NK-92 (cell line): ENCODE data around the gene TAF5L.
"Not testable (repeated sequence)": the region's sequence is repeated elsewhere in the genome, so short reads cannot be mapped to it uniquely, and the experiment has no call there.

Source experiments
- DNase-seq: peaks from one replicate; lab custom pipeline; 2025; ENCODE audit not compliant: unreplicated experiment; lab: John Stamatoyannopoulos, UW

TAF5L gene

GRCh38 chr1:229570891-229571516, 54.9 kb downstream of the TAF5L start:
- no peak for DNase-seq

GRCh38 chr1:229570305-229570704, 55.6 kb downstream of the TAF5L start:
- DNase-seq: no peak

GRCh38 chr1:229567109-229567868, 58.6 kb downstream of the TAF5L start:
- no peak for DNase-seq

- no peak for DNase-seq
Measured at GRCh38 chr1:229563701-229564100, 62.2 kb downstream of the TAF5L start.

- DNase-seq: no peak
Measured at GRCh38 chr1:229563241-229563640, 62.7 kb downstream of the TAF5L start.

- DNase-seq: no peak
Measured at GRCh38 chr1:229562686-229563085, 63.2 kb downstream of the TAF5L start.

- DNase-seq: no peak
Measured at GRCh38 chr1:229561141-229561540, 64.8 kb downstream of the TAF5L start.

- not testable (repeated sequence) for DNase-seq
Measured at GRCh38 chr1:229560124-229560523, 65.8 kb downstream of the TAF5L start.

- DNase-seq: not testable (repeated sequence)
Measured at GRCh38 chr1:229559336-229559801, 66.6 kb downstream of the TAF5L start.

- DNase-seq: no peak
Measured at GRCh38 chr1:229558460-229559335, 67.2 kb downstream of the TAF5L start, which contains the start of gene ABCB10. TSS of gene ABCB10 (minus strand) at chr1:229558707. CDS start at chr1:229558652, 55 bp downstream.

- DNase-seq: no peak
Measured at GRCh38 chr1:229557913-229558414, 68.0 kb downstream of the TAF5L start.

- DNase-seq: no peak
Measured at GRCh38 chr1:229557200-229557850, 68.6 kb downstream of the TAF5L start.

GRCh38 chr1:229554886-229555621, 70.9 kb downstream of the TAF5L start:
- DNase-seq: no peak

GRCh38 chr1:229553621-229554130, 72.2 kb downstream of the TAF5L start:
- DNase-seq: no peak

GRCh38 chr1:229552732-229553131, 73.2 kb downstream of the TAF5L start:
- no peak for DNase-seq

GRCh38 chr1:229550812-229551567, 74.9 kb downstream of the TAF5L start:
- DNase-seq: no peak

GRCh38 chr1:229547542-229547941, 78.4 kb downstream of the TAF5L start:
- no peak for DNase-seq

- no peak for DNase-seq
Measured at GRCh38 chr1:229544587-229544986, 81.3 kb downstream of the TAF5L start.
